HG03439 (cell line): ENCODE results near the gene EMSY.
"Not testable (repeated sequence)": the region's sequence is repeated elsewhere in the genome, so short reads cannot be mapped to it uniquely, and the experiment has no call there.

Experiments used
- ATAC-seq: cut with Tn5 transposase; IDR thresholded peaks from one replicate; pipeline ENCODE4 v1.9.1; 2021; ENCODE audit warnings: mild to moderate bottlenecking, moderate library complexity; ENCODE audit not compliant: unreplicated experiment

The EMSY gene

GRCh38 chr11:76568139-76568538 lies 123.3 kb downstream of the EMSY start:
- no peak for ATAC-seq

- no peak for ATAC-seq
Measured at GRCh38 chr11:76568621-76569020, 123.8 kb downstream of the EMSY start.

GRCh38 chr11:76572181-76572875 lies 127.5 kb downstream of the EMSY start:
- not testable (repeated sequence) for ATAC-seq

GRCh38 chr11:76574406-76574805 lies 129.6 kb downstream of the EMSY start:
- no peak for ATAC-seq

- no peak for ATAC-seq
Measured at GRCh38 chr11:76574879-76575278, 130.1 kb downstream of the EMSY start.

- ATAC-seq = no peak
Measured at GRCh38 chr11:76577226-76577920, 132.6 kb downstream of the EMSY start.

- ATAC-seq = no peak
Measured at GRCh38 chr11:76577921-76578653, 133.3 kb downstream of the EMSY start.

GRCh38 chr11:76578654-76579055 lies 133.8 kb downstream of the EMSY start:
- ATAC-seq = no peak

- ATAC-seq = no peak
Measured at GRCh38 chr11:76579056-76579751, 134.4 kb downstream of the EMSY start.

GRCh38 chr11:76579752-76580151 lies 134.9 kb downstream of the EMSY start:
- ATAC-seq = no peak

- ATAC-seq = not testable (repeated sequence)
Measured at GRCh38 chr11:76582471-76582870, 137.7 kb downstream of the EMSY start.

GRCh38 chr11:76587820-76588454 lies 143.1 kb downstream of the EMSY start:
- ATAC-seq = no peak

- ATAC-seq = no peak
Measured at GRCh38 chr11:76588455-76589325, 143.9 kb downstream of the EMSY start.

- no peak for ATAC-seq
Measured at GRCh38 chr11:76589477-76589876, 144.7 kb downstream of the EMSY start.

- no peak for ATAC-seq
Measured at GRCh38 chr11:76589964-76590950, 145.4 kb downstream of the EMSY start.

GRCh38 chr11:76591416-76591815 lies 146.6 kb downstream of the EMSY start:
- no peak for ATAC-seq

GRCh38 chr11:76592025-76592914 lies 147.5 kb downstream of the EMSY start:
- ATAC-seq = no peak

GRCh38 chr11:76592961-76593360 lies 148.1 kb downstream of the EMSY start:
- ATAC-seq = no peak
